Fibroblast of lung (primary cell): Measurements from ENCODE around the gene PRRX2. TPM values are rescaled to one million over a fixed set of nuclear protein-coding genes. Genes with fewer than 3 reads are reported as not detected.

Source experiments
- DNase-seq, 2 donors: peaks; one replicate each; pipeline versions ENCODE4 v3.0.0 to v3.0.0-alpha.2; 2010; ENCODE audit warnings: low read depth in 2 of 2
- H2AFZ ChIP-seq: 2 replicates; pipeline ENCODE4 v1.5.1; 2012; ENCODE audit warnings: low read length, control low read depth, inconsistent platforms
- H3K27ac ChIP-seq: 2 replicates; pipeline ENCODE4 v1.5.1; 2011; ENCODE audit warnings: low read length, control low read depth; ENCODE audit not compliant: insufficient read depth
- H3K27me3 ChIP-seq: 2 replicates; pipeline ENCODE4 v1.5.1; 2011; ENCODE audit warnings: mild to moderate bottlenecking, low read length; ENCODE audit not compliant: control insufficient read depth, insufficient read depth
- H3K36me3 ChIP-seq: 2 replicates; pipeline ENCODE4 v1.5.1; 2011; ENCODE audit warnings: low read length; ENCODE audit not compliant: control insufficient read depth, insufficient read depth
- H3K4me1 ChIP-seq: 2 replicates; pipeline ENCODE4 v1.5.1; 2011; ENCODE audit warnings: low read length; ENCODE audit not compliant: control insufficient read depth, insufficient read depth; ENCODE audit errors: extremely low read depth
- H3K4me2 ChIP-seq: 2 replicates; pipeline ENCODE4 v1.5.1; 2011; ENCODE audit warnings: low read length, control low read depth; ENCODE audit not compliant: insufficient read depth; ENCODE audit errors: extremely low read depth
- H3K4me3 ChIP-seq, 4 experiments: fragments of 200-600 bp in 1 of 4; sonication (generic) in 1 of 4; replicated peaks in 1 of 4; 2 replicates each; pipeline ENCODE4 v1.5.1; 2011 to 2016; ENCODE audit warnings: low read length in 4 of 4, low read depth in 3 of 4, mild to moderate bottlenecking in 3 of 4, control low read depth in 2 of 4, inconsistent platforms in 1 of 4, mixed read lengths in 1 of 4; ENCODE audit not compliant: insufficient read depth in 1 of 4; ENCODE audit errors: control extremely low read depth in 1 of 4
- H3K79me2 ChIP-seq: 2 replicates; pipeline ENCODE4 v1.5.1; 2012; ENCODE audit warnings: mild to moderate bottlenecking, low read length, inconsistent platforms; ENCODE audit not compliant: control insufficient read depth, insufficient read depth
- H3K9ac ChIP-seq: 2 replicates; pipeline ENCODE4 v1.5.1; 2011; ENCODE audit warnings: mild to moderate bottlenecking, low read length, control low read depth; ENCODE audit not compliant: insufficient read depth
- H3K9me3 ChIP-seq: 2 replicates; pipeline ENCODE4 v1.5.1; 2012; ENCODE audit warnings: low read depth, low read length; ENCODE audit not compliant: control insufficient read depth, insufficient read depth
- H4K20me1 ChIP-seq: 2 replicates; pipeline ENCODE4 v1.5.1; 2011; ENCODE audit warnings: low read length; ENCODE audit not compliant: control insufficient read depth, insufficient read depth; ENCODE audit errors: extremely low read depth
- EZH2 ChIP-seq: IDR thresholded peaks from 2 replicates; pipeline ENCODE4 v1.5.1; 2012; ENCODE audit warnings: low read length, control low read depth, mild to moderate bottlenecking; ENCODE audit errors: missing control alignments
- polyA plus RNA-seq, 2 donors: library from polyadenylated mRNA; depleted of rRNA in 1 of 2; stranded (reverse) in 1 of 2; unstranded in 1 of 2; fragments of >200 nt; gene quantifications; 2 replicates each; pipeline ENCODE4 v1.2.1, GENCODE V29; 2011 to 2012; ENCODE audit warnings: missing spikeins in 1 of 2
- total RNA-seq: library from RNA; depleted of rRNA; stranded (reverse); fragments of >200 nt; gene quantifications from 2 replicates; pipeline ENCODE4 v1.2.1, GENCODE V29; 2014
- TF ChIP-seq, protein P1 (sequence below), 2 donors: IDR thresholded peaks in 1 of 2; conservative IDR thresholded peaks in 1 of 2; 1 replicate in 1 of 2; 2 replicates in 1 of 2; pipeline ENCODE4 v1.5.1; 2011 to 2012; ENCODE audit warnings: low read length in 2 of 2, control low read depth in 1 of 2, inconsistent platforms in 1 of 2, low read depth in 1 of 2, mild to moderate bottlenecking in 1 of 2

Gene PRRX2
- total and polyA plus RNA-seq, 2 donors (not counting 1 experiment from before 2014, with no cell fraction given), result 4.4 to 11.7 TPM

DNA sequence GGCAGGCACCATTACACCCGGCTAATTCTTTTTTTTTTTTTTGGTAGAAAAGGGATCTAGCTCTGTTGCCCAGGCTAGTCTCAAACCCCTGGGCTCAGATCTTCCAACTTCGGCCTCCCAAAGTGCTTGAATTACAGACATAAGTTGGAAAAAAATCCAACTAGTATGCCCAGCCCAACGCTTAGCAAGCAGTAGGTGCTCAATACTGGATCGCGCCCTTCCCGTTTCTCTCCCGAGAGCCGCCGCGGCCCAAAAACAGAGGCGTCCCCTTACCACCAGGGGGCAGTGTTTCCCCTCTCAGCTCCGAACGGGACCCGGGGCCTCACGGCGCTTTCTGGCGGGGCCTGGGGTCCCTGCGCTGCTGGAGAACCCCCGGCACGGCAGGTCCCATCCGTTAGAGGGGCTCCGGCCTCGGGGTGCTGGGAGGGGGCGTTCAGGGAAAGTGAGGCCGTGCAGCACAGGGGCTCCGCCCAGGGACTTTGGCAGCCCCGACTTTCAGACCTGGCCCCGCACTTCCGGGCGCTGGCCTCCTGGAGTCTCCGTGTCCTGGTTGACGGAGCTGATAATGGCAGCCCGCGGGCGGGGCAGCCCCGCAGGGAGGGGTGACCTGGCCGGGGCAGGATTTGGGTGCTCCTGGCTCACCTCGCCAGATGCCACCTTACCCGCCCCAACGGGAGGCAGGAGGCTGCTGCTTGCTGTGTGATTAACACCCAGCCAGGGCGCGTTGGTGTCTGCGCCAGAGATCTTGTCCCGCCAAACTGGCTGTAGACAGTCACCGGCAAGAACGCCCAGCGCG is 72.2 kb downstream of the PRRX2 start:
- Histone ChIP-seq H3K79me2 (no peaks in the 10 kb centered on the region), H4K20me1 (no peaks in the 10 kb centered on the region), H2AFZ (peak overlapping the region; percentile 60), H3K36me3 (no peaks in the 10 kb centered on the region), H3K4me3 (peak overlapping the region; percentile 28 to 59 (median 37)), H3K27me3 (no peaks in the 10 kb centered on the region), H3K27ac (peak overlapping the region; percentile 38), H3K4me2 (peak overlapping the region; percentile 72), H3K9ac (peak overlapping the region; percentile 76), H3K4me1 (no peaks in the 10 kb centered on the region), H3K9me3 (no peaks in the 10 kb centered on the region)
- peak; percentile 43 to 70 for DNase-seq
- no peak for TF ChIP-seq EZH2
- TF ChIP-seq, protein P1, sequence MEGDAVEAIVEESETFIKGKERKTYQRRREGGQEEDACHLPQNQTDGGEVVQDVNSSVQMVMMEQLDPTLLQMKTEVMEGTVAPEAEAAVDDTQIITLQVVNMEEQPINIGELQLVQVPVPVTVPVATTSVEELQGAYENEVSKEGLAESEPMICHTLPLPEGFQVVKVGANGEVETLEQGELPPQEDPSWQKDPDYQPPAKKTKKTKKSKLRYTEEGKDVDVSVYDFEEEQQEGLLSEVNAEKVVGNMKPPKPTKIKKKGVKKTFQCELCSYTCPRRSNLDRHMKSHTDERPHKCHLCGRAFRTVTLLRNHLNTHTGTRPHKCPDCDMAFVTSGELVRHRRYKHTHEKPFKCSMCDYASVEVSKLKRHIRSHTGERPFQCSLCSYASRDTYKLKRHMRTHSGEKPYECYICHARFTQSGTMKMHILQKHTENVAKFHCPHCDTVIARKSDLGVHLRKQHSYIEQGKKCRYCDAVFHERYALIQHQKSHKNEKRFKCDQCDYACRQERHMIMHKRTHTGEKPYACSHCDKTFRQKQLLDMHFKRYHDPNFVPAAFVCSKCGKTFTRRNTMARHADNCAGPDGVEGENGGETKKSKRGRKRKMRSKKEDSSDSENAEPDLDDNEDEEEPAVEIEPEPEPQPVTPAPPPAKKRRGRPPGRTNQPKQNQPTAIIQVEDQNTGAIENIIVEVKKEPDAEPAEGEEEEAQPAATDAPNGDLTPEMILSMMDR (conservative IDR thresholded peaks at IDR 0.05 in 1 of 2, IDR thresholded peaks at IDR 0.05 in 1 of 2; ENCODE audit: low read depth in 1 of 2, low read length in 2 of 2), result peak; percentile 86 to 90

DNA sequence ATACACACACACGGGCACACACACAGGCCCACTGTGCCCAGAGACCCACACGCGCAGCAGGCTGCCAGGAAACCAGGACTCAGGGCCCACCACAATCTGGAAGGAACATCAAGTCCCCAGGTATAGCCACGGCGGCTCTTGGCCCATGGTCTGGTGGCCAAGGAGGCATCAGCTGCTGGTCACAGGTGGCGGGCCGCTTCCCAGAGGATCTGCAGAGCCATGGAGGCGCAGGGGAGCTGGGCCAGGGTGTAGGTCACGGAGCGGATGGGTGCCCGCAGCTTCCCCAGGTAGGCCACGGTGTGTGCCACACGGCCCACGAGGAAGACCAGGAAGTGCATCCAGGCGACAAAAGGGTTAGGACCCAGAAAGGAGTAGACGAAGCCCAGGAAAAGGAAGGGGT is 74.0 kb downstream of the PRRX2 start:
- Histone ChIP-seq H3K79me2 (no peaks in the 10 kb centered on the region), H3K4me3 (no peak overlapping the region), H3K9ac (no peak overlapping the region), H3K9me3 (no peaks in the 10 kb centered on the region), H3K4me2 (no peak overlapping the region), H4K20me1 (no peaks in the 10 kb centered on the region), H2AFZ (no peak overlapping the region), H3K4me1 (no peaks in the 10 kb centered on the region), H3K27ac (no peak overlapping the region), H3K27me3 (peaks cover 2% of the 10 kb centered on the region), H3K36me3 (no peaks in the 10 kb centered on the region)
- no peak for TF ChIP-seq EZH2
- TF ChIP-seq, protein P1 (conservative IDR thresholded peaks at IDR 0.05 in 1 of 2, IDR thresholded peaks at IDR 0.05 in 1 of 2; ENCODE audit: low read depth in 1 of 2, low read length in 2 of 2), result no peak
- no peak for DNase-seq

DNA sequence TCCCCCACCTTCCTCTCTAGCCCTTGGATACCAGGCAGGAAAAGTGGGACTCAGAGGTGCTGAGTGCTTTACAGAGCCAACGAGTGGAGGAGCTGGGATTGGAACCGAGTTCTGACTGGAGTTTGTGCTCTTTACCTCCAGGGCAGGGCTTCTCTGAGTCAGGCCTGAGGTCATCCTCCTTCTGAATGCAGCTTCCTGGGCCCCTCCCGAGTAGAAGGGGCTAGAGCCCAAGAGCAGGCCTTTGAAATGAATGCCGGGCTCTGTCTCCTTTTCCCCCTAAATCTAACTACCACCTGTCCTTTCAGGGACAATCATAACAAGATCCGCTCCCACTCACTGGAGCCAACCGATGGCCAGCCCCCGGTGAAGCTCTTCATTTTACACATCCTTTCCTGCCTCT is 74.7 kb downstream of the PRRX2 start:
- Histone ChIP-seq H3K4me1 (no peaks in the 10 kb centered on the region), H3K9me3 (no peaks in the 10 kb centered on the region), H4K20me1 (no peaks in the 10 kb centered on the region), H2AFZ (no peak overlapping the region), H3K4me2 (no peak overlapping the region), H3K9ac (no peak overlapping the region), H3K36me3 (no peaks in the 10 kb centered on the region), H3K27ac (no peak overlapping the region), H3K79me2 (no peaks in the 10 kb centered on the region), H3K27me3 (peaks cover 2% of the 10 kb centered on the region), H3K4me3 (no peak overlapping the region)
- TF ChIP-seq, protein P1 (conservative IDR thresholded peaks at IDR 0.05 in 1 of 2, IDR thresholded peaks at IDR 0.05 in 1 of 2; ENCODE audit: low read depth in 1 of 2, low read length in 2 of 2), result no peak
- no peak for TF ChIP-seq EZH2
- DNase-seq, result no peak
